NCI-H1694 (cell line): Measurements from ENCODE around the gene SSBP4.

Experiments
- DNase-seq: peaks from one replicate; lab custom pipeline; 2025; lab: John Stamatoyannopoulos, UW

Gene SSBP4

GRCh38 chr19:18445262-18445948 lies 26.2 kb downstream of the SSBP4 start:
- DNase-seq = no peak

- DNase-seq = no peak
Observed at GRCh38 chr19:18446145-18446810, 27.1 kb downstream of the SSBP4 start.

- no peak for DNase-seq
Observed at GRCh38 chr19:18446811-18447359, 27.7 kb downstream of the SSBP4 start.

GRCh38 chr19:18449552-18449951 lies 30.4 kb downstream of the SSBP4 start:
- DNase-seq = no peak

GRCh38 chr19:18450021-18450930 lies 31.1 kb downstream of the SSBP4 start:
- no peak for DNase-seq

GRCh38 chr19:18450931-18451836 lies 32.0 kb downstream of the SSBP4 start:
- peak; percentile 80 for DNase-seq

GRCh38 chr19:18452386-18452785 lies 33.2 kb downstream of the SSBP4 start:
- no peak for DNase-seq

- DNase-seq = no peak
Observed at GRCh38 chr19:18453269-18454024, 34.2 kb downstream of the SSBP4 start.

- DNase-seq = no peak
Observed at GRCh38 chr19:18456279-18456678, 37.1 kb downstream of the SSBP4 start.

- no peak for DNase-seq
Observed at GRCh38 chr19:18456974-18457373, 37.8 kb downstream of the SSBP4 start.

GRCh38 chr19:18457483-18458331 lies 38.5 kb downstream of the SSBP4 start:
- no peak for DNase-seq

- DNase-seq = no peak
Observed at GRCh38 chr19:18460900-18461299, 41.7 kb downstream of the SSBP4 start.

GRCh38 chr19:18461471-18461870 lies 42.3 kb downstream of the SSBP4 start:
- no peak for DNase-seq

GRCh38 chr19:18464646-18465045 lies 45.4 kb downstream of the SSBP4 start:
- DNase-seq = peak; percentile 65

- no peak for DNase-seq
Observed at GRCh38 chr19:18465214-18465963, 46.2 kb downstream of the SSBP4 start.

- DNase-seq = no peak
Observed at GRCh38 chr19:18465964-18466339, 46.8 kb downstream of the SSBP4 start.

- no peak for DNase-seq
Observed at GRCh38 chr19:18466354-18466753, 47.2 kb downstream of the SSBP4 start.

GRCh38 chr19:18467978-18468377 lies 48.8 kb downstream of the SSBP4 start:
- no peak for DNase-seq

- no peak for DNase-seq
Observed at GRCh38 chr19:18468517-18468916, 49.3 kb downstream of the SSBP4 start.
